ENCODE measurements around the gene SLC35B1.

DNA sequence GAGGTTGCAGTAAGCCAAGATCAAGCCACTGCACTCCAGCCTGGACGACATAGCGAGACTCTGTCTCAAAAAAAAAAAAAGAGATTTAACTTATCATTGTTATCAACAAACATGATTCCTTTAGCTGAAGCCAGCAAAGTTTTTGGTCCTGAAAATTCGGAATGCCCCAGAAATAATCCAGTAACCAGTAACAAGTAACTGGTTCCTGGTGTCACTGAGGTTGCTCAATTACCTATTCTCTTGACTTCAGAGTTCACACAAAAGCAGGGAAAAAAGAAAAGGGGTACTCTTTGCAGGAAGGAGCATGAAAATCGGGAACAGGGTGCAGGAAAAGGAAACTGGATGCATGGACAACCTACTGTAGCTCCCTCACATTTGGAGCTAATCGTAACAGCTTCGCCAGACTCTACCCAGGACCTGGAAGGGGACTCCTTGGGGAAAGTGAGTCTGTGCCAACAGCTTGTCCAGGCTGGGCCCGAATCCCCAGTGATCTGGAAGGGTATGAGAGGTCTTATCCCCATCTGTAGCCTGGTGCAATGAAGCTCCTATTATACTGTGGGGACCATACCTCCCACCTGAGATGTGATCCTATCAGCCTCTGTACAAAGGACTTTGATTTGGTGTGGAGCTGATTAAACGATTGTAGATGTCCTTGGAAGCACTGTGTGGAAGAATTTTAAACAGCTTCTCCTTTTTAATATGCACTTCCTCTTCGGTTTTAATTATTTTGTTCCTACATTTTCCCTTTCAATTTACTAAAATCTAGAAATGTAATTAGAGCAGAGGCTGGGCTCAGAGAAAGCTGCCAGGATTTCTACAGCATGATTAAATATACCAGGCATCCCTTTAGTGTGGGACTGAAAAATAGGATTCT lies 26.4 kb downstream of the SLC35B1 start:
- TF ChIP-seq, protein P1, sequence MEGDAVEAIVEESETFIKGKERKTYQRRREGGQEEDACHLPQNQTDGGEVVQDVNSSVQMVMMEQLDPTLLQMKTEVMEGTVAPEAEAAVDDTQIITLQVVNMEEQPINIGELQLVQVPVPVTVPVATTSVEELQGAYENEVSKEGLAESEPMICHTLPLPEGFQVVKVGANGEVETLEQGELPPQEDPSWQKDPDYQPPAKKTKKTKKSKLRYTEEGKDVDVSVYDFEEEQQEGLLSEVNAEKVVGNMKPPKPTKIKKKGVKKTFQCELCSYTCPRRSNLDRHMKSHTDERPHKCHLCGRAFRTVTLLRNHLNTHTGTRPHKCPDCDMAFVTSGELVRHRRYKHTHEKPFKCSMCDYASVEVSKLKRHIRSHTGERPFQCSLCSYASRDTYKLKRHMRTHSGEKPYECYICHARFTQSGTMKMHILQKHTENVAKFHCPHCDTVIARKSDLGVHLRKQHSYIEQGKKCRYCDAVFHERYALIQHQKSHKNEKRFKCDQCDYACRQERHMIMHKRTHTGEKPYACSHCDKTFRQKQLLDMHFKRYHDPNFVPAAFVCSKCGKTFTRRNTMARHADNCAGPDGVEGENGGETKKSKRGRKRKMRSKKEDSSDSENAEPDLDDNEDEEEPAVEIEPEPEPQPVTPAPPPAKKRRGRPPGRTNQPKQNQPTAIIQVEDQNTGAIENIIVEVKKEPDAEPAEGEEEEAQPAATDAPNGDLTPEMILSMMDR (optimal IDR thresholded peaks at IDR 0.05 in 1 of 3, IDR thresholded peaks at IDR 0.05 in 1 of 3, conservative IDR thresholded peaks at IDR 0.05 in 1 of 3; ENCODE audit: extremely low read depth in 1 of 3, insufficient read depth in 2 of 3, low read length in 3 of 3), result no peak
- no peak for TF ChIP-seq EZH2 (IDR thresholded peaks at IDR 0.05; ENCODE audit: low read length)

Measured in keratinocyte (primary cell).